Measurements from ENCODE around the gene TTC22.

The TTC22 gene

DNA sequence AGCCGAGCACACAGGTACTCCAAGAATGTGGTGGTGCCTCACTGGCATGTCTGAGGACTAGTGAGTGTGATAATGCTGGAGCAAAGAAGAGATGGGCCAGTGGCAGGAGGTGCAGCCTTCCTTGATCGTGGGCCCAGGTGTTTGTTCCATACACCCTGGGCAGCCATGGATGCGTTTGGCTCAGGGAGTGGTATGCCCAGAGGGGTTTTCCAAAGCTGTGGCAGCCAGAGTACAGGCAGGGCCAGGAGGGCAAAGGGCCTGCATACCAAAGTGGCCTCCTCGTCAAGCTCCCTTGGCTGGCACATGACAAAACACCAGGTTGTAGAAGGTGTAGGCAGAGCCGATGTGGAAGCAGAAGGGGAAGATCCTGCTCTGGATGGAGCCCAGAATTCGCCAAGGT lies 55.8 kb downstream of the TTC22 start:
- no peak for DNase-seq

DNA sequence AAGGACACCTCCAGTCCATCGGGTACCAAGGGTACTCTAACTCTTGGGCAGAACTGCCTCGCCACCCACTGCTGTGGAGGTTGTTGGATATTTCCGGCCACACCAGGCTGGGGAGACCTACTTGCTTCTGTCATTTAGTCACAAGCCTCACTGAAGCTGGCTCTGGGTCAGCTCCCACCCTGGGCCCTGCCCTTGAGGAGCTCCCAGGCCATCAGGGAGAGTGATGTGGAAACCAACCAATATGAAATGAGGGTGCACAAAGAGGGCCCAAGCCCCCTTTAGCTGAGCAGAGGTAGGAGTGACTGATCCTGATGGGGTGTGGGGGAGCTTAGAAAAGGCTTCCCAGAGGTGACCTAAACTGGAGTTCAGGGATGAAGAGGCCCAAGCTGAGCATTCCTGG lies 56.4 kb downstream of the TTC22 start:
- DNase-seq = no peak

GRCh38 chr1:54743416-54744226 lies 57.5 kb downstream of the TTC22 start:
- no peak for DNase-seq

DNA sequence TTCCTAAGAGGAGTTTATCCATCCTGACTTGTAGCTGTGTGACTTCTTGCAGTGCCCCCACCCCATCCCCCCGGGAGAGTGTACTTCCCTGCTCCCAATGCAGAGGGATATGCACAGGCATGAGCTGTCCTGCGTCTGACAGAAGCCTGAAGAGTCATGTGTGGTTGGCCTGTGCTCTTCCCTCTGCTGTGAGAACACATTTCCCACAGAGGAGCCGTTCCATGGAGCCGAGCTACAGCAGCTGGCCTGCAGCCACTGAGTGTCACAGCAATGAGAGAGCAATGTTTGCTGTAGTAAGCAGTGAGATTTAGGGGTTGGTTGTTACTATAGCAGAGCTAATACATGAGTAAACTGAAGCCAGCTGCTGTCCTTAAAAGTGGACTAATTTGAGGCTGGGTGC lies 58.8 kb downstream of the TTC22 start:
- no peak for DNase-seq

- no peak for DNase-seq
Observed at GRCh38 chr1:54741531-54741930, 59.6 kb downstream of the TTC22 start.

- DNase-seq = no peak
Observed at GRCh38 chr1:54738244-54738643, 62.9 kb downstream of the TTC22 start.

GRCh38 chr1:54736685-54737084 lies 64.4 kb downstream of the TTC22 start:
- no peak for DNase-seq
